Right hindlimb (tissue), 1 donor: Measurements from ENCODE around the gene CISD2.
"Not testable (repeated sequence)": the region's sequence is repeated elsewhere in the genome, so short reads cannot be mapped to it uniquely, and the experiment has no call there.

Source experiments
- DNase-seq: peaks from one replicate; pipeline ENCODE4 v3.0.0-alpha.2; 2018

Gene CISD2

DNA sequence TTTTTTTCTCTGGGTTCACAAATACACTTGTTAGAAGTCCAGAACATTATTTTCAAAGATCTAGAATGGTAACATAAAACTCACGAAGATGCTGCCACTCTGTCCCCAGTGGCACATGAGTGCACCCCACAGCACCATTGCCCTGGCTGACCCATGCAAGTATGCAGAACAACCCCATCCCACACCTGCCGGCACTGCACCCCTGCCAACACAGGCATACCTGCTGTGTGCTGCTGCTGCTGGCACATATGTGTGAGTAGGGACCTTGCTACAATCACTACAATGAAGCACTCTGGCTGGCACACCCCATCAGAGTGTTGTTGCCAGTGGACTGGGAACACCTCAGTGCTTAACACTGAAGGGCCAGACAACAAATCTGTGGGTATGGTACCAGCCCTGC, 66.9 kb downstream of the CISD2 start:
- no peak for DNase-seq

DNA sequence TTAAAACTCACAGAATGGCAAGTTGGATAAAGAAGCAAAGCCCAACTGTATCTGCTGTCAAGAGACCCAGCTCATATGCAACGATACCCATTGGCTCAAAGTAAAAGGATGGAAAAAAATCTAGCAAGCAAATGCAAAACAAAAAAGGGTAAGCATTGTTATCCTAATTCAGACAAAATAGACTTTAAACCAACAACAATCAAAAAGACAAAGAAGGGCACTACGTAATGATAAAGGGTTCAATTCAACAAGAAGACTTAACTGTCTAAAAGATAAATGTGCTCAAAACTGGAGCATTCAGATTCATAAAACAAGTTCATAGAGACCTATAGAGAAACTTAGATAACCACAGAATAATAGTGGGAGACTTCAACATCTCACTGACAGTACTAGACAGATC, 69.3 kb downstream of the CISD2 start:
- DNase-seq = not testable (repeated sequence)
